Measurements from ENCODE around the gene ZNF500. TPM values are rescaled to one million over a fixed set of nuclear protein-coding genes. Genes with fewer than 3 reads are reported as not detected.

The ZNF500 gene
- total RNA-seq, 3 donors from 2014 or later = 8.2 to 17.0 (median 16.4) TPM

- H3K36me3 ChIP-seq = peaks cover 11% of the 10 kb centered on the region
- no peak overlapping the region for H3K27ac ChIP-seq
- DNase-seq (ENCODE audit: low spot score in 2 of 2) = no peak
- H3K27me3 ChIP-seq = no peaks in the 10 kb centered on the region
- intact Hi-C loops (cut with DNase I; ENCODE audit: low total_unique reads) = no loop called here
- H3K9me3 ChIP-seq = no peaks in the 10 kb centered on the region
- H3K4me3 ChIP-seq = no peak overlapping the region
- no peaks in the 10 kb centered on the region for H3K4me1 ChIP-seq
- TF ChIP-seq CTCF (IDR thresholded peaks at IDR 0.05) (no peak), POLR2A (IDR thresholded peaks at IDR 0.05) (no peak)
Observed at GRCh38 chr16:4747906-4748681, 18.9 kb downstream of the ZNF500 start.

DNA sequence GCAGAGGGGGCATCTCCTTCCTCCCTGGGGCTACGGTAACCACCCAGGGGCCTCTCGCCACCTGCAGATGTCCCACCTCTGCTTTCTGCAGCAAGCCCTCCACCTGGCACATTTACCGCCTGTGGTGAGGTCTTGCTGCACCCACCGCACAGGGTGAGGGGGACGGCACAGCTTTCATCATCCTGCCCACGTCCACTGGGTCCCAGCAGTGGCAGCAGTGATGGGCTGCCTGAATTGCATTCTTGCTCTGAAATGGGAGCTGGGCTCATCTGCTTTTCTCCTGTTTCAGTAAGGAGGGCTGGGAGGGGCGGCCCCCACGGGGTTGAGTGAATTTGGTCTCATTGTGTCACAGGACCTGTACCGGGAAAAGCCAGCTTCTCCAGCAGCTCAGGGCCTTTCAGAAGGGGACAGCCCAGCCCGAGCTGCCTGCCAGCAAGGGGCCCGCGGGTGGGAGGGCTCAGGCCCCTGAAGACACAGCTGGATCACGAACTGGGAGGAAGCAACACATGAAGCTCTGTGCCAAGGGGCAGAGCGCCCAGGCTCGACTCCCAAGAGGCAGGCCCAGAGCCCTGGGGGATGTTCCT is 19.9 kb downstream of the ZNF500 start:
- no peak overlapping the region for H3K27ac ChIP-seq

DNA sequence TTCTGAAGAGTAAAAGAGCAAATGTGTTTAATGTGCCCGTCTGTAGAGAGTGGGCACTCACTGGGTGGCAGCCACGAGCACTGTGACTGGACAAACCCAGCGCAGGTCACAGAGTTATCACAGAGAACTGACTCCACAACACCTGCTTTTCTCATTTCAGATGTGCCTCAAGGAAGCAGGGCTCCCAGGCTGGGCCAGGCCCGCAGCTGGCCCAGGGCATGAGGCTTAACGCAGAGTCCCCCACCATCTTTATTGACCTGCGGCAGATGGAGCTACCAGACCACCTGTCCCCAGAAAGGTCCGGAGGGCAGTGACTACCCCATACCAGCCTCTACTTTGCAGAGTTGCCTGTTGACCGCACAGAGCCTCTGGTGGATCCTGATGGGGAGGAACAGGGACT is 20.7 kb downstream of the ZNF500 start:
- TF ChIP-seq POLR2AphosphoS5 (IDR thresholded peaks at IDR 0.05) = no peak
- no peak for TF ChIP-seq CTCF (IDR thresholded peaks at IDR 0.05)
- TF ChIP-seq POLR2A (IDR thresholded peaks at IDR 0.05) = no peak
- no peaks in the 10 kb centered on the region for H3K4me1 ChIP-seq
- H3K9me3 ChIP-seq = no peaks in the 10 kb centered on the region
- DNase-seq (ENCODE audit: low spot score in 2 of 2) = no peak
- H3K4me3 ChIP-seq = no peak overlapping the region
- intact Hi-C loops (cut with DNase I; ENCODE audit: low total_unique reads) = no loop called here
- no peaks in the 10 kb centered on the region for H3K36me3 ChIP-seq
- no peak overlapping the region for H3K27ac ChIP-seq
- H3K27me3 ChIP-seq = no peaks in the 10 kb centered on the region

More for the DNA sequence above, 19.9 kb downstream of the ZNF500 start:
- no peak overlapping the region for H3K4me3 ChIP-seq
- H3K4me1 ChIP-seq = no peaks in the 10 kb centered on the region
- intact Hi-C loops (cut with DNase I; ENCODE audit: low total_unique reads) = no loop called here
- no peak for TF ChIP-seq POLR2A (IDR thresholded peaks at IDR 0.05)
- no peak for TF ChIP-seq CTCF (IDR thresholded peaks at IDR 0.05)
- no peak for TF ChIP-seq POLR2AphosphoS5 (IDR thresholded peaks at IDR 0.05)
- H3K36me3 ChIP-seq = peaks cover 2% of the 10 kb centered on the region
- H3K9me3 ChIP-seq = no peaks in the 10 kb centered on the region
- no peak for DNase-seq (ENCODE audit: low spot score in 2 of 2)
- no peaks in the 10 kb centered on the region for H3K27me3 ChIP-seq

- H3K27ac ChIP-seq = no peak overlapping the region
- H3K4me1 ChIP-seq = no peaks in the 10 kb centered on the region
- TF ChIP-seq CTCF (IDR thresholded peaks at IDR 0.05) = no peak
- no peak for TF ChIP-seq POLR2AphosphoS5 (IDR thresholded peaks at IDR 0.05)
- TF ChIP-seq POLR2A (IDR thresholded peaks at IDR 0.05) = no peak
- intact Hi-C loops (cut with DNase I; ENCODE audit: low total_unique reads) = no loop called here
- no peaks in the 10 kb centered on the region for H3K36me3 ChIP-seq
- no peaks in the 10 kb centered on the region for H3K27me3 ChIP-seq
- no peak overlapping the region for H3K4me3 ChIP-seq
- H3K9me3 ChIP-seq = no peaks in the 10 kb centered on the region
- no peak for DNase-seq (ENCODE audit: low spot score in 2 of 2)
Observed at GRCh38 chr16:4745274-4745569, 21.7 kb downstream of the ZNF500 start.

GRCh38 chr16:4744555-4745273 is 22.2 kb downstream of the ZNF500 start:
- intact Hi-C loops (cut with DNase I; ENCODE audit: low total_unique reads) = no loop called here
- no peaks in the 10 kb centered on the region for H3K36me3 ChIP-seq
- no peak for TF ChIP-seq POLR2A (IDR thresholded peaks at IDR 0.05)
- TF ChIP-seq CTCF (IDR thresholded peaks at IDR 0.05) = no peak
- no peak for TF ChIP-seq POLR2AphosphoS5 (IDR thresholded peaks at IDR 0.05)
- no peaks in the 10 kb centered on the region for H3K4me1 ChIP-seq
- no peaks in the 10 kb centered on the region for H3K9me3 ChIP-seq
- no peaks in the 10 kb centered on the region for H3K27me3 ChIP-seq
- DNase-seq (ENCODE audit: low spot score in 2 of 2) = no peak
- no peak overlapping the region for H3K27ac ChIP-seq
- H3K4me3 ChIP-seq = no peak overlapping the region
